GM19328 (cell line): ENCODE results near the gene APBA2.

ENCODE experiments used
- ATAC-seq: cut with Tn5 transposase; IDR thresholded peaks from one replicate; pipeline ENCODE4 v1.9.1; 2021; ENCODE audit warnings: mild to moderate bottlenecking, moderate library complexity; ENCODE audit not compliant: unreplicated experiment

The APBA2 gene

GRCh38 chr15:29113336-29114220 lies 227.8 kb downstream of the APBA2 start:
- no peak for ATAC-seq

DNA sequence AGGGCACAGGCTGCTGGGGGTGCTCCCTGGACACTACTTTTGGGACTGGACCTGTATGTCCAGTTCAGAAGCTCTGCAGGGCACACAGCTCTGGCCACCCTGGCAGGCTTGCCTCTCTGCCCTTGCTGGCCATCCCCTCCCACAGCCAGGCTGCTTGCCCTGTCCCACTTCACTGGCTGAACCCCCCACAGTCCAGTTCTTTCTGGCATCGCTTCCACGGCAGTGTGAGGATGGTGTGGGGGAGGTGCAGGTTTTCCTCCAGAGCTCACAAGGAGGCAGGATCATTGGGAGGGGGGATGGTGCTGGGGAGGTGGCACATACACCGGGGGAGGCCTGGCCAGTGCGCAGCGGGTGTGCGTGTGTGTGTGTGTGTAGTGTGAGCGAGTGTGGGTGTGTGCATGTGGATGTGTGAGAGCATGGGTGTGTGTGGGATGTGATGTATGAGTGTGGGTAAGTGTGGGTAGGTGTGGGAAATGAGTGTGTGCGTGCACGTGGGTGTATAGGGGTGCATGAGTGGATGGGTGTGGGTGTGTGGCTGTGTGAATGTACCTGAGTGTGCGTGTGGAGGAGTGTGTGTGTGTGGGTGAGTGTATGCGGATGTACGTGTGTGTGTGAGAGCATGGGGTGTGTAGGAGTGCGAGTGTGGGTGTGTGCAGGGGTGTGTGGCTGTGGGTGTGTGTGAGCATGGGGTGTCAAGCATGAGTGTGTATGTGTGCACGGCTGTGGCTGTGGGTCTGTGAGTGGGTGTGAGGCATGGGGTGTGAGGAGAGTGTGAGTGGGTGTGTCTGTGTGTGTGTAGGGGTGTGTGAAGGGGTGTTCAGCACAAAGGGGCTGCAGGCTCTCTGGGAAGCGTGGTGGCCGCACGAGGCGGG lies 228.7 kb downstream of the APBA2 start:
- ATAC-seq = no peak

DNA sequence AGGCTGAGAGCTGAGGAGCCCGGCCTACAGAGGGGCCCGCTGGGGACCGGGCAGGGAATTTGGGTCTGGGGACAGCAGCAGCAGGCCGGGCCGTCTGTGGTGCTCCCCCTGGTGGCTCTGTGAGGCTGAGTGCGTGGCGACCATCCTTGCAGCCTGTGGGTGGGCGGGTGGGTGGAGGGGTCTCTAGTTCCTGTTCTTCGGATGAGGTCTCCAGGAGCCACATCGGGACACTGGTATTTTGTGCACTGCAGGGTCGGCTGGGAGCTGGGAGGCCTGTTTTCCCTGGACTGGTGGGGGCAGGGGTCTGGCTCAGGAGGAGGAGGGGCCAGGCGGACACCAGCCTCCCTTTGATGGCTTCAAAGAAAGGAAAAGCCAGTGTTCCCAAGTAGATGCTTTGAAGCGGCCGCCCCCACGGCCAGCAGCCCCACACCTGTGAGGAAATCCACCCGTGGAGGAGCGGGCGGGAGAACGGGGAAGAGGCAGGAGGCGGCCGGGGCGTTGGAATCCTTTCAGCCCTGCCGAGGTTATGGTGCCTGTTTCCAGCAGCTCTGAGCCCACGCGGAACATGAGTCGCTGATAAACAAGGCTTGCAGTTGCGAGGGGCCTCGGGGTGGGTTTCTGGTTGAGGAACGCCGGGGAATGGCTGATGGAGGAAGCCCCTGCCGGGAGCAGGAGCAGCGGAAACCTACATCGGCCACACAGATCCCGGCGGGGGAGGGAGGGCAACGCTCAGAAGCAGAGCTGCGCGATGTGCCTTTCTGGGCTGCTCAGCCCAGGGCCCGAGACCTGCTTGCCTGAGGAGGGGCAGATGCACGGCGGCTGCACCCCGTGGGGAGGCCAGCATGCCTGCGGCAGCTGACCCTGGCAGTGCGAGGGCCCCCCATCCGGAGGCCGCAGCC lies 229.6 kb downstream of the APBA2 start:
- no peak for ATAC-seq

DNA sequence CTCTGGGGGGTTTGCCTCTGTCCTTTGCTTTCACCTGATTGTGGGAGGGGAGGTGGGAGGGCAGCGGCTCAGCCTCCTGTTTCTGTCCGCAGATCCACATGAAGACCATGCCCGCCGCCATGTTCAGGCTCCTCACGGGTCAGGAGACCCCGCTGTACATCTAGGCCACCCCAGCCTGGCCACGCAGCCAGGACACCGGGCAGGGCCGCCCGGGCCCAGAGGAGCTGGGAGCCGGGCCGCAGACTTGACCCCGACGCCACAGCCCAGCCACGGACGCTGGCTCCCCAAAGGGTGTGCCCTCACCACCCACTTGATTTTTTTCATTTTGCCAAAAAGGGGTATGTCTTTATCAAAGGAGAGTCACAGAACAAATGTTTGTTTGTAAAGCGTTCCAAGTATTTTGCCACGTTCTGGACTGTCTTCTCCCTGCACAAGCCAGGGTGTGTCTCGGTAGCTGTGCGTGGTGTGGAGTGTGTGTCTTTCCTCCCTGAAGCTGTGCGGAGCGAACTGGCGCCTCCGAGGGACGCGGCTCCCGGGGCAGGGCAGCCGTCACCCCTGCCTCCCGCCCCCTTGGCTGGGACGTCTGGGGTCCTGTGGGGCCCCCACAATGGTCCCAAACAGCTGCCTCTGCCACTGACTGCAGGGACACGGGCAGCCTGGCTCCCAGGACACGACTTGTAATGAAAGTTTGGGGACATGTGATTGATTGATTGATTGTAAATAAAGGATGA lies 231.4 kb downstream of the APBA2 start:
- no peak for ATAC-seq

DNA sequence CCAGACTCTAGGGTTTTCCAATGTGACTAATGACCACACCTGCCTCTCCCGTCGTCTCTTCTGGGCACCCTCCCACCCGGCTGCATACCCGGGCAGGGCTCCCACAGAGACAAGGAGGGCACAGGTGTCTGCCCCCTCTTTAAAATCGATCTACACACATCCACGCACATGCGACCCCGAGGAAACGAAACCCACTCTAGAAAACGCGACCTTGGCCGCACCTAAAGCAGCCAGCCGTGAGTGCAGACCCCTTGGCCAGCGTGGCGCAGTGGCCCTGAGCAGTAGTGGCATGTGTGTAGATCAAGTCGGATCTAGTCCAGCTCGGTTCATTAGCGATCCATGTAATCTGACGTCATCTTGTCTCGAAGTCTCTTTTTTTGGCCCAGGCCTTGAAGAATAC lies 232.0 kb downstream of the APBA2 start:
- ATAC-seq = no peak

DNA sequence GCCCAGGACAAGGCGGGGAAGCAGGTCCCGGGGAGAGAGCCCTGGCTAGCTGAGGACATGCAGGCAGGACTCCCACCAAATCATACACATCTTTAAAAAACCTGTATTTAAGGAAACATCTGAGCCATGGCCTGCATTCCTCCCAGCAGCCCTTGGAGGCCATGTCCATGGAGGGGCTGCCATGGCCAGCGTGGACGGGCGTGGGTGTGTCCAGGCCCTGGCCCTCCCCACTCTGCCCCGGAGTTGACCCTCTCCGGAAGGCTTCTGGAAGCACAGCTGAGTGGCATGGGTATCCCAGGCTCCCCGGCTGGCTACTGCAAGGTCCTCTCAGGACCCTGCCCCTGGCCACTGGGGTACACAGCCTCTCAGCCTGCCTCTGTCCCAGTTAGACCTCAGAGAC lies 234.1 kb downstream of the APBA2 start:
- no peak for ATAC-seq

DNA sequence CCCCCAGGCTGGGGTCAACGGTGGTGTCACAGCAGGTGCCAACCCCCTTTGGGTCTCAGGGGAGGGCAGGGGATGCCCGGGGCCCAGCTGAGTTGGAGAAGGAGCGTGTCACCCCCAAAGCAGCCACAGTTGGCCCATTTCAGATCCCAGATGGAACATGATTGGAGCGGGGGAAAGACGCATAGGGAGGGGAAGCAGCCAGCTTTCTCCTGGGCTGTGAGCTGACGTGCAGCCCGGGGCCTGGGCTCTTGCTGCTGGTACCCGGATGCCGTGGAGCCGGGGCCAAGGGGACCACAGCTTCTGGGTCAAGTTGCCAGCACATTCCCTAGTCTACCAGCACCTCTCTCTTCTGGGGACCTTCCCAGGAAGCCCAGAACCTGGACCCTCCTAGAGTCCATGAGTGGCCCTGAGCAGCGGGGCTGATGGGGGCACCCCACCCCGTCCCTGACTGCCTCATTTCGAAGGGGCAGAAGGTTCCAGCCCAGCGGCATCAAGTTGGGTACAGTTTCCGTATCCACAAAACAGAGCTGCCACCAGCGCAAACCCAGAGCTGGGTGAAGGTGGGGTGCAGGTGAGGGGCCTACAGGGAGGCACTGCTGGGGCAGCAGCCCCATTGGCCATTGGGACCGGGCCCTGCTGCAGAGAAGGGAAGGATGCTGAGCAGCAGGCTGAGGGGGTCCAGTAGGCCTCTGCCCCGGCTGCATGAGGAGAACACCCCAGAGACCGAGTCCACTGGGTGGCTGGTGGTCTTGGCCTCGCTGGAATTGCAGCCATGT lies 235.0 kb downstream of the APBA2 start:
- ATAC-seq = no peak

GRCh38 chr15:29121369-29121656 lies 235.5 kb downstream of the APBA2 start:
- ATAC-seq = no peak

DNA sequence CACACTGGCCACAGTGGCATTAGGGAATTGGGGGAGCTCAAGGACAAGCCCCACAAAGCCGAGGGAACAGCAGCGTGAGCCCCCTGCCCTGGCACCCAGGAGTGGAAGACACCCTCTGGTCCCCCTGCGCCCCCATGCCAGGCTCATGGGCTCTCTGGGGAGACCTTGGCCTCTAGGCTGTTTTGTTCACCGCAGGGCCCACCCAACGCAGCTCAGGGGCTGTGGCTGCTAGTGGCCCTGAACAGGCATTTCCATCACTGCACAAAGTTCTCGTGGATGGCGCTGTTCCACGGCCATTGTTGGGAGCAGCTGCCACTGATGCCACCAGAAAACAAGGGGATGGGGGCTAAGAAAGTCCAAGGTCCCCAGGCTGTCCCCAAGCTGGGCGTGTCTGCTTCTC lies 236.1 kb downstream of the APBA2 start:
- ATAC-seq = no peak

GRCh38 chr15:29122506-29122905 lies 236.7 kb downstream of the APBA2 start:
- no peak for ATAC-seq

DNA sequence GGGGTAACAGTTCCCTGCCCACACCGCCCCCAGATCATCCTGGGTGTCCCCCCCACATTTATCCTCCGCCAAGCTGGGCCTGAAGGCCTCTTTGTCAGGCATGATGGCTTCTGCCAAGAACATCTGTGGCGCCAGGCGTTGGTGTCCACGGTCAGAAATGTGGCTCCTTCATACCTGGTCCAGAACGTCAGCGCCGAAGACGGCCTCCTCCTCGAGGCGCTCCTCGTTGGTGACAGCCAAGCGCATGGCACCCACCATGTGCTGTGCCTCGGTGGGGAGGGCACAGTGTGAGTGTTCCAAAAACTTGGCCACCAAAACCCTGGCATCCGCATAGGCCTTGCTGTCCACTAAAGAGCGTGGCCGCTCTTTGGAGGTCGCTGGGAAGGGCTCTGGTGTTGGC lies 237.4 kb downstream of the APBA2 start:
- ATAC-seq = no peak

GRCh38 chr15:29123991-29124390 lies 238.2 kb downstream of the APBA2 start:
- no peak for ATAC-seq

GRCh38 chr15:29124581-29125381 lies 239.0 kb downstream of the APBA2 start:
- no peak for ATAC-seq

DNA sequence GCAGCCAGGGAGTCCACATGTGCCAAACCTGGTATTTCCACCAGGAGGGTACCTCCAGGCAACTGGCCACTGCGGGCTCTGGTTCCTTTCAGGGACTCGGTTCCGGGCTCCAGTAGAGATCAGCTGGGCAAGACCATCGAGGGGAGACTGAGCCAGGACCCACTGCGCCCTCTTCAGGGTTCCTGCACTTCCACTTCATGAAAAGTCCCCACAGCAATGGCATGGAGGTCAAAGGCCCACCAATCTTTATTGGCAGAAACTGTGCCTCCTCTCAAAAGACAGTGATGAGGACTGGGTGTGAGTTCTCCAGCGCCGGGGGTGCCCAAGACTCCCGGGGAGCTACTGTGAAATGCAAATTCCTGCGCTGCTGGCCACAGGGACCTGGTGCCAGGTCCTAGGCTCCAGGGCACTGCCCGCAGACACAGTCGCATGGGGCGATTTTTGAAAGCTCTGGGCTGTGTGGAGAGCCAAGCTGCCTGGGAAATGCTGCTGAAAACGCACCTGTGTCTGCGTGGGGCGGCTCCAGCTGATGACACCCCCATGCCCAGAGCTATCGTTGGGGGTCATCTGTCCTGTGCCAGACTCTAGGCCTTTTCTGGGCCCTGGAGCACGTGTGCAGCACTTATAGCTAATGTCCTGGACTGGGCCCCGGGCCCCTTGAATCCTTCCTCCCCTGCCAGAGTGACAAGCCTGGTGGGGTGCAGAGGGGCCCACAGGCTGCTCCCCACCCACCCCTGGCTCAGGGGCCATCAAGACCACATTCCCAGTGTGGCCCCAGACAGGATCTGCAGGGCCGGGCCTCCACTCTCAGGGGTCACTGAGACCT lies 239.8 kb downstream of the APBA2 start:
- no peak for ATAC-seq

DNA sequence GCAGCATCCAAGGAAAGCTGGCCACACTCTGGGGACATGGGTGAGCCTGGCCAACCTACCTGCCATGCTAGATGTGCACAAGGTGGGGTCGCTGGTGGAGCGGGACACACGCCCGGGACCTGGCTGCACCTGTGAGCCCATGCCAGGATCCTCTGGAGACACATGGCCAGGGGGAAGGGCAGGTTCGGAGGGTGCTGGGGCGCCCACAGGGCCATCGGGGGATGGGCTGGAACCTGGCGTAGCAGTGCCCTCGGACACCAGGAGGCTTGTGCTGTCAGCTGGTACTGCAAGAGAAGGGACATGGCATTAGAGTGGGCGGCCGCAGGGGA lies 240.4 kb downstream of the APBA2 start:
- no peak for ATAC-seq

- no peak for ATAC-seq
Observed at GRCh38 chr15:29126821-29127461, 241.2 kb downstream of the APBA2 start.

- ATAC-seq = no peak
Observed at GRCh38 chr15:29127506-29128430, 242.0 kb downstream of the APBA2 start.
